C4-2B (cell line): ENCODE measurements around the gene TRIM17.

ENCODE experiments used
- H3K27ac ChIP-seq: fragments of 450-650 bp; 2 replicates; pipeline ENCODE4 v1.5.1; 2017
- ZFX ChIP-seq: fragments of 450-650 bp; IDR thresholded peaks from 2 replicates; pipeline ENCODE4 v1.6.1; 2017
- TF ChIP-seq, protein P1 (sequence below): fragments of 450-650 bp; conservative IDR thresholded peaks from 2 replicates; pipeline ENCODE4 v1.5.1; 2017; ENCODE audit warnings: mild to moderate bottlenecking

Gene TRIM17

DNA sequence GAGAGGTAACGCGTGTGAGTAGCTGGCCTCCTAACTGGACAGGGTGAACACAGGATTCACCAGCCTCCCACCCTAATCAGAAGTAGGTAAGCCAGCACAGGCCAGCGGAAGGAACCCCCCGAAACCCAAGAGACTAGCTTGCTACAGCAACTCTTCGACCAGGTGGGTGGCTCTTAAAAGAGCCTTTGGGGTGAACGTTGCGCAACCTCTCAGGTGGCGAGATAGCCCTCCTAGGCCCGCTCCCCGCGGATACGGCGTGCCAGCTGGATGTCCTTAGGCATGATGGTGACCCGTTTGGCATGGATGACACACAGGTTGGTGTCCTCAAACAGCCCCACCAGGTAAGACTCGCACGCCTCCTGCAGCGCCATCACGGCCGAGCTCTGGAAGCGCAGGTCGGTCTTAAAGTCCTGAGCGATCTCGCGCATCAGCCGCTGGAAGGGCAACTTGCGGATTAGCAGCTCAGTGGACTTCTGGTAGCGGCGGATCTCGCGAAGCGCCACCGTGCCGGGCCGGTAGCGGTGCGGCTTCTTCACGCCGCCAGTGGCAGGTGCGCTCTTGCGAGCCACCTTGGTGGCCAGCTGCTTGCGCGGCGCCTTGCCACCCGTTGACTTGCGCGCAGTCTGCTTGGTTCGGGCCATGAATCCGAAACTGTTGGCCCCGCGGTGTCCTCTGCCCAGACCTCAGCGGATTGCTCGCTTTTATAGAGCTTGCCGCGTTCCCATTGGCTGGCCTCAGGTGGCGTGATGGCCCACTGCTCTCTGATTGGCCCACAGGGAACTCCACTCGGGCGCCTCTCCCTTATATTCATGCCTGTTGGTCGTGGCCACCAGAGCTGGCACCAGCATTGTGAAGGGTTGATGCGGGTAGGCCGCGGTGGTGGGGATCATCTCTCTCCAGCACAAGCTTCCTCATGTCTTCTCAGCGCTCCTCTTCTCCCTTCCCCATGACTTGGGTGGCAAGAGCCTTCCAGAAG lies 8.3 kb upstream of the TRIM17 start:
- H3K27ac ChIP-seq, result no peak overlapping the region
- TF ChIP-seq ZFX, result no peak
- TF ChIP-seq, protein P1, sequence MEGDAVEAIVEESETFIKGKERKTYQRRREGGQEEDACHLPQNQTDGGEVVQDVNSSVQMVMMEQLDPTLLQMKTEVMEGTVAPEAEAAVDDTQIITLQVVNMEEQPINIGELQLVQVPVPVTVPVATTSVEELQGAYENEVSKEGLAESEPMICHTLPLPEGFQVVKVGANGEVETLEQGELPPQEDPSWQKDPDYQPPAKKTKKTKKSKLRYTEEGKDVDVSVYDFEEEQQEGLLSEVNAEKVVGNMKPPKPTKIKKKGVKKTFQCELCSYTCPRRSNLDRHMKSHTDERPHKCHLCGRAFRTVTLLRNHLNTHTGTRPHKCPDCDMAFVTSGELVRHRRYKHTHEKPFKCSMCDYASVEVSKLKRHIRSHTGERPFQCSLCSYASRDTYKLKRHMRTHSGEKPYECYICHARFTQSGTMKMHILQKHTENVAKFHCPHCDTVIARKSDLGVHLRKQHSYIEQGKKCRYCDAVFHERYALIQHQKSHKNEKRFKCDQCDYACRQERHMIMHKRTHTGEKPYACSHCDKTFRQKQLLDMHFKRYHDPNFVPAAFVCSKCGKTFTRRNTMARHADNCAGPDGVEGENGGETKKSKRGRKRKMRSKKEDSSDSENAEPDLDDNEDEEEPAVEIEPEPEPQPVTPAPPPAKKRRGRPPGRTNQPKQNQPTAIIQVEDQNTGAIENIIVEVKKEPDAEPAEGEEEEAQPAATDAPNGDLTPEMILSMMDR, result no peak

DNA sequence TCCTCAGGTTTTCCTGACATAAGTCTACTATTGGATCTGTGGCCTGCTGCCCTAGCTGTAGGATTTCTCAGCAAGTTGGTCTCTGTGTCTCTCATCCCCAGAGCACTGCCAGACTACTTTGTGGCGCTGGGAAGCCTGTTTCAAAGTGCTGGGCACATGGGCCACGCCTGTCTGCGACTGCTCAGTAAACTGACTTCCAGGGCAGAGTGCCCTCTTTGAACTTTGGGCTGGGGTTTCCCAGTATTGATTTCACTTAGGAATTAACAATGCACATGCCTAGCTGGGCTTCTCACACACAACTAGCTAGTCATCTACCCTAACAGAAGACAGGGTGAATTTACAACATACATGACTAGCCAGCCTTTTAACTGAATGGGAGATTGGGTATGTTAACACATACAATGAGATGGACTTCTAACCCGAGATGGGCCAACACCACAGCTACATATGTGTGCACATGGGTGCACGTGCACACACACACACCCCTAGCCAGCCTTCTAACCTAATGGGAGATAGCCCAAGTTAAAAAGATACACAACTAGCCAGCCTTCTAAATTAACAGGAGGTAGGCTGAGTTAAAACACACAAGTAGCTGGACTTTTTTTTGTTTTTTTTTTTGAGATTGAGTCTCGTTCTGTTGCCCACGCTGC lies 6.9 kb upstream of the TRIM17 start:
- no peak overlapping the region for H3K27ac ChIP-seq
- TF ChIP-seq ZFX, result no peak
- TF ChIP-seq, protein P1, result no peak

DNA sequence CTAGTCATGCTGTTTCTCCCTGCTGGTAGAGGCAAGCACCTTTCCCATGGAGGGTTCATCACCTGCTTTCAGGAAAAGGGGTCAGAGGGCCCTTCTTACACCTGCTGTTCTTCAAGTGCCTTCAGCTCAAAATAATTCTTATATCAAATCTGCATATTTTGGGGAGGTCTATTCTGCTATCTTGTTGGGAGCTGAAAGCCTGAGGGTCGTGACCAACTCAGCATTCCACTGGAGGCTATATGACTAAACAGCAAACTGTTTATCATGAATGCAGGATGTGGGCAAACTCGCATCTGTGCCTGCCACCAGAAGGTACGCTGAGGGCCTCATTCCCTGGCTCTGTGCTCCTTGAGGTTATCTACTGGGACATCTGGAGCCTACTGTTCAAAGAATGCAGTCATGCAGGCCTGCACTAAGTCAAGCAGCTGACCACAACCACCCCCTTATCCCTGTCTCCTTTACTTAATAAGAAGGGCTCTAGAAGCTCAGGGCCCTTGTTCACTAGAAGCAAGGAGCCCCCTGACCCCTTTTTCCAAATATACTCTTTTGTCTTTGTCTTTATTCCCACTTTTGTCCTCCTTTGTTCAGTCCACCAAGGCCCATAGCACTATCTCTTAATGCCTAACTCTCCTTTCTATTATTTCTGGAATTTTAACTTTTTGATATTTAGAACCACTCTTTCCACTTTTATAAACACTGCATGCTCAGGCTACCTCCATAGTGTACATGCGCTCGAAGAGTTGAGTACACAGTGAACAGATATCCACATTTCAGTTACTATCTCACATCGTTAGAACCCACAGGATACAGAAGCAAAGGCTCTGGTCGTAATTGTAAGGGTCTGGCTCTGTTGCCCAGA lies 4.5 kb upstream of the TRIM17 start:
- TF ChIP-seq ZFX, result no peak
- TF ChIP-seq, protein P1, result no peak
- no peak overlapping the region for H3K27ac ChIP-seq

DNA sequence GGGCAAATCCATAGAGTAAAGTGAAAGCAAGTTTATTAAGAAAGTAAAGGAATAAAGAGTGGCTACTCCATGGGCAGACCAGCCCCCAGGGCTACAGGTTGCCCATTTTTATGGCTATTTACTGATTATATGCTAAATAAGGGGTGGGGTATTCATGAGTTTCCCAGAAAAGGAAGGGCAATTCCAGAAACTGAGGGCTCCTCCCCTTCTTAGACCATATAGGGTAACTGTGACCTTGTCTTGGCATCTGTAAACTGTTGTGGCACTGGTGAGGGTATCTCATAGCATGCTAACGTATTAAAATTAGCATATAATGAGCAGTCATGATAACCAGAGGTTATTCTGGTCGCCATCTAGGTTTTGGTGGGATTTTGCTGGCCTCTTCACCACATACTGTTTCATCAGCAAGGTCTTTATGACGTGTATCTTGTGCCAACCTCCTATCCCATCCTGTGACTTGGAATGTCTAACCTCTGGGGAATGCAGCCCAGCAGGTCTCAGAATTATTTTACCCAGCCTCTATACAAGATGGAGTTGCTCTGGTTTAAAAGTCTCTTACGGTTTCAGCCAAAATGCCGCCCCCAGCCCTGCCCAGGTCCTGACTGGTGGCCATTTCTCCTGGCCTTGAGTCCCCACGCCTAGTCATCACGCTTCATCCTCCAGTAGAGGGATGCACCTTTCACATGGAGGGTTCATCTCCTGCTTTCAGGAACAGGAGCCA lies 982 bp upstream of the TRIM17 start:
- H3K27ac ChIP-seq, result no peak overlapping the region
- TF ChIP-seq, protein P1, result no peak
- TF ChIP-seq ZFX, result no peak

GRCh38 chr1:228417061-228417460 lies 400 bp upstream of the TRIM17 start:
- TF ChIP-seq, protein P1, result no peak
- no peak for TF ChIP-seq ZFX
- no peak overlapping the region for H3K27ac ChIP-seq

GRCh38 chr1:228415853-228416216 lies 826 bp downstream of the TRIM17 start:
- H3K27ac ChIP-seq, result no peak overlapping the region

More at GRCh38 chr1:228415853-228416216, 826 bp downstream of the TRIM17 start:
- TF ChIP-seq, protein P1, result no peak
- TF ChIP-seq ZFX, result no peak
